Activated gamma-delta T cell (primary cell): ENCODE results near the gene C5AR2.
"Not testable (repeated sequence)": the region's sequence is repeated elsewhere in the genome, so short reads cannot be mapped to it uniquely, and the experiment has no call there.

Source experiments
- DNase-seq: peaks from one replicate; lab custom pipeline; 2025; lab: John Stamatoyannopoulos, UW
- total RNA-seq, 2 donors: gene quantifications; one replicate each; lab custom pipeline; 2026; lab: John Stamatoyannopoulos, UW

Gene C5AR2
- 0.56 to 0.79 reads per million in 2 donors for total RNA-seq

DNA sequence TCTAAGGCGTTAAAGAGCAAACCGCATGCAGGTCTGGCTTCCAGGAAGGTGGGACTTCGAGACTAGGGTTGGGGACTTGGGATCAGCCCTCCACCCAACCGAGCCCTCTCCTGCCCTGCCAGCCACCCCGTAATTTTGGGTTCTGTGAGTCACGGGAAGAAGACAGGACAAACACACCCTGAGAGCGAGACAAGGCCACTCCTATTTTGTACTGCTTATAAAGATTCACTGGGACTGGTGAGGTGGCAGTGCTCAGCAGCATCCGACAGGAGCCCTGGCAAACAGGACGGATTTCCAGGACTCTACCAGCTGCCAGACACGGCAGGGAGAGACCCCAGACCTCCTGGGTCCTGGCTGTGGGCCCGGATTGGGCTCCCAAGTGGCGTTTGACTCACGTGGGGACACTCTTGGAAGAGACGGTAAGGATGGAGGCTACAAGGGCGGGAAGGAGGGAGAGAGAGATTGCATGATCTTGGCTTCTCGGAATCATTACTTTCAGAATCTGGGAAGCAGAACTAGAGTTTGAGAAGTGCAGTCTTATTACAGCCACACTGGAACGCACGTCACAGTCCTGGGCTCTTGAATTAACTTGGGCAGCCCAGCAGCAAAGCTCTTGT lies at the start of gene C5AR2:
C5AR2 (plus strand) TSS at position 245 of the 617 bp plus-strand sequence. CDS start 8,625 bp downstream, outside the sequence.
- DNase-seq, result no peak

DNA sequence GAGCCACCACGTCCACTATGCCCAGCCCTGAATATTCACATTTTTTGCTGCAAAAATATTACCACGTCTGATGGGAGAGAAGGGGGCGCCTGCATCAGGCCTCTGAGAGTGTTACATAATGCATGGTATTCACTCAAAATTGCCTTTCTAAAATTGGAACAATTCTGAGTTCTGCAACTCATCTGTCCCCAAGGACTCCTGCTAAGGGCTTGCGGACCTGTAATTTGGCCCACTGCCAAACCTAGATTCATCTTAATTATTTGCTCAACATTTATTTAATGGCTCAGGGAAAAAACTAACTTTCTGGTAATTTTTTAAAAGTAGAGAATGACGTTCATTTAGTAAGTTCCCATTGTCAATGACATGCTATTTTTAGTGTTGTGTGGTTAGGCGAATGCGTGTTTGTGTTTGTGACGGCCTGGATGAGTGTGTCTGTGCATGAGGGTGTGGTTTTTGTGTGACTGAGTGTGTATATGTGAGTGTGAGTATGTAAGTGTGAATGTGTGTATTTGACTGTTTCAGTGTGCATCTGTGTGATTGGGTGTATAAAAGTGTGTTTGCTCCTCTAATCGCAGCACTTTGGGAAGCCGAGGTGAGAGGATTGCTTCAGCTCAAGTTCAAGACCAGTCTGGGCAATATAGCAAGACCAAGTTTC lies 48.4 kb upstream of the C5AR2 start:
- no peak for DNase-seq

DNA sequence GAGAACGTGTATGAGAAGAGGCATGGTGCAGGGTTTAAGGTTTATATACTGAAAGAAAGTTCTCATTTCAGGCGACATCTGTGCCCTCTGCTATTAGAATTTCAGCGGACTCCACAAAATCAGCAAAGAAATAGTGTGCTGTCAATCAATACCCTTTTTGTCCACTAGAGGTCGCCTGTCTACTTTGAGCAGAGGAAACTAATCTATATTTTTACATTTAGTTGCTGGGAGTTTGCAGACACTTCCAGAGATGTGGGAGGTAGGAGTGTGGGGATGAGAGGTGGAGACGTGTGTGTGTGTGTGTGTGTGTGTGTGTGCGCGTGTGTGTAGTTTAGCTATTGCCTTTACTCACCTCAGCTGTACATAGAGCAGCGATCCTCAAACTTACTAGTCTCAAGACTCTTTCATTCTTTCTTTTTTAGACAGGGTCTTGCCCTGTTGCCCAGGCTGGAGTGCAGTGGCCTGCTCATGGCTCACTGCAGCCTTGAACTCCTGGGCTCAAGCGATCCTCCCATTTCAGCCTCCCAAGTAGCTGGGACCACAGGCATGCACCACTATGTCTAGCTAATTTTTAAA lies 47.6 kb upstream of the C5AR2 start:
- no peak for DNase-seq

DNA sequence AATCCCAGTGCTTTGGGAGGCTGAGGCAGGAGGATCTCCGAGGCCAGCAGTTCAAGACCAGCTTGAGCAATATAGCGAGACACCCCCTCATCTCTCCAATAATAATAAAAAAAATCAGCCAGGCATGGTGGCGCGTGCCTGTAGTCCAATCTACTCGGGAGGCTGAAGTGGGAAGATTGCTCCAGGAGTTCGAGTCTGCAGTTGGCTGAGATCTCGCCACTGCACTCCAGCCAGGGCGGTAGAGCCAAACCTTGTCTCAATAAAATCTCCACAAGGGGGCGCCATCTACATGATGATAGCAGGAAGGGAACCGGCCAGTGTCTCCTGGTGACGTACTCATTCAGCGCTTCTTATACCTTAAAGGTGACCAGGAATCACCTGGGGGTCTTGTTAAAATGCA lies 35.9 kb upstream of the C5AR2 start:
- DNase-seq, result no peak

DNA sequence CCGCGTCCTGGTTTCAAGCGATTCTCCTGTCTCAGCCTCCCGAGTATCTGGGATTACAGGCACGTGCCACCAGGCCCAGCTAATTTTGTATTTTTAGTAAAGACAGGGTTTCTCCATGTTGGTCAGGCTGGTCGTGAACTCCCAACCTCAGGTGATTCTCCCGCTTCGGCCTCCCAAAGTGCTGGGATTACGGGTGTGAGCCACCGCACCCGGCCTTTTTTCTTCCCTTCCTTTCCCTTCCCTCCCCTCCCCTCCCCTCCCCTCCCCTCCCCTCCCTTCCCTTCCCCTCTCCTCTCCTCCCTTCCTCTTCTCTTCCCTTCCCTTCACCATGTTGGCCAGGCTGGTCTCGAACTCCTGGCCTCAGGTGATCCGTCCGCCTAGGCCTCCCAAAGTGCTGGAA lies 31.1 kb upstream of the C5AR2 start:
- DNase-seq, result not testable (repeated sequence)

DNA sequence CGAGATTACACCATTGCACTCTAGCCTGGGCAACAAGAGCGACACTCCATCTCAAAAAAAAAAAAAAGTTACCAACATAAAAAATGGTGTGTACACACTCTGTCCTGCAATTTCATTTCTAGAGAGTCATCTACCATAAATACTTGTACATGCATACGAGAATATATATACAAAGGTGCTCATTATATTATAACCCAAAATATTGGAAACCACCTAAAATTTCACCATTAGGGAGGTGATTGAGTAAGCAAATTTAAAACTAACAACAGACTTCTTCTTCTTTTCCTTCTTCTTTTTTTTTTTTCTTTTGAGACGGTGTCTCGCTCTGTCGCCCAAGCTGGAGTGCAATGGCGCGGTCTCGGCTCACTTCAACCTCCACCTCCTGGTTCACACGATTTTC lies 29.7 kb upstream of the C5AR2 start:
- DNase-seq, result no peak

DNA sequence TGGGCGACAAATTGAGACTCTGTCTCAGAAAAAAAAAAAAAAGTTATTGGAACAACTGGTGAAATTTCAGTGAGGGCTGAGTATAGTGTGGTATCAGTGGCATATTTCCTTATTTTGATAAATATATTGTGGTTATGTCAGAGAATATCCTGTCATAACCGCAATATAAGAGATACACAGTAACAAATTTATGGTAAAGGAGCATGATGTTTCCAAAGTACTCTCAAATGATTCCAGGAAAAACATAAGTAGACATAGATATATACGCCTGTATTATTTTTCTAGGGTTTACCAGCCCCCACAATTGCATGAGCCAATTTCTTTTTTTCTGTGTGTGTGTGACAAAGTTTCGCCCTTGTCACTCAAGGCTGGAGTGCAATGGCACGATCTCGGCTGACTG lies 28.0 kb upstream of the C5AR2 start:
- no peak for DNase-seq

DNA sequence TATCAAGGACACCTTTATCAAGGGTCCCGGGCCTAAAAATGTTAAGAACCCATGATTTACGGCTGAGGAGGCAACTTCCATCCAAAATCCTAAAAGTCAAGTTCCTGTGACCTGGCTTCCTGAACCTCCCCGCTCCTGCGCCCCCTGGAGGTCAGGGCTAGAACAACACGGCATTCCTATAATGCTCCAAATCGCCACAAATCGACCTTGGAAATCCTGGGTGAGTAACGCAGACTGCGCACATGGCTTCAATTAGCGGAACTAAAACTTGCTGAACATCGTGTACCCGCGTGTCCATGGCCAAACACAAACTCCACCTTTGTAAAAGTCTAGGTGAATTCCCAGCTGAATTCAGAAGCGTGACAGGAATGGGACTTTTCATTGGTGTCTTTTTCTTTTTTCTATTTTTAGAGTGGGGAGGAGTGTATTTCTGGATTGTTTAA lies 26.6 kb upstream of the C5AR2 start:
- no peak for DNase-seq

DNA sequence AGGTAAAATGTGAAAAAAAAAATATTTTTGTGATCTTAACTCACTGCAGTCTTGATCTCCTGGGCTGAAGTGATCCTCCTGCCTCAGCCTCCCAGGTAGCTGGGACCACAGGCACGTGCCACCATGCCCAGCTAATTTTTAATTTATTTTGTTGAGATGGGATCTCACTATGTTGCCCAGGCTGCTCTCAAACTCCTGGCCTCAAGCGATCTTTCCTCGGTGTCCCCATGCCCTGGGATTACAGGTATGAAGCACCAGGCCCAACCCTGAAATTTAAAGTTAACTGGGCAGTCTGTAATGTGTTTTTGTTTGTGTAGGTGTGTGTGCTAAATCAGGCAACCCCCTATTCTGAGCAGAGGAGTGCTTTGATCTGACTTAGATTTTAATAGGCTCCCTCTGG lies 25.7 kb upstream of the C5AR2 start:
- no peak for DNase-seq

DNA sequence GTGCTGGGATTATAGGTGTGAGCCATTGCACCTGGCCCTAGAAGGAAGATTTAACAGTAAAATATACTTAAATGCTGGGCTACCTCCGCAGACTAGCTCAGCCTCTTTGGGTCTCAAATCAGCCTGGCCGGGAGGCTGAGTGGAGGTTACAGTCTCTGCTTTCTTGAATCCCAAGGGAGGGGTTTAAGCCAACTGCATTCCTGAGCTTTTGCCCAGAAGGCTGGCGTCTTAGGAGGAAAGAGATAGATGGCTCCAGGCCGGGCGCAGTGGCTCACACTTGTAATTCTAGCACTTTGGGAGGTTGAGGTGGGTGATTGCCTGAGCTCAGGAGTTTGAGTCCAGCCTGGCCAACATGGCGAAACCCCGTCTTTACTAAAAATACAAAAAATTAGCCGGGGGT lies 22.9 kb upstream of the C5AR2 start:
- no peak for DNase-seq

DNA sequence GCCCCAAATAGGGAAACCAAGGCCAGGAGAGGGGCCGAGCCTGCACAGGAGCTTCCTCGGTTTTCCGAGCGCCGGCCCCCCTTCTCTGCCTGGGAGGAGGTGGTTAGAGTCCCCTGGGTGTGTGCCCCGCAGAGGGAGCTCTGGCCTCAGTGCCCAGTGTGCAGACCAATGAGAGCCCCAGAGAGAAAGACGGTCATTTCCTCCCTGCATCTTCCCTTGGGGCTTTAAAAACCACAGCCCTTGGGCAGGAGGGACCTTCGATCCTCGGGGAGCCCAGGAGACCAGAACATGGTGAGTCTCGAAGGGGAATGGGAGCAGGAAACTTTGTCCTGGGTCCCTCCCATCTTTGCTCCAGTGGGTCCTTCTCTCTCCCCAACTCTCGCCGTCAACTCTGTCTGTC lies 22.4 kb upstream of the C5AR2 start, which contains the start of gene C5AR1:
C5AR1 (plus strand) TSS at position 254 of the 400 bp plus-strand sequence; CDS start at position 289, 35 bp downstream.
- no peak for DNase-seq

DNA sequence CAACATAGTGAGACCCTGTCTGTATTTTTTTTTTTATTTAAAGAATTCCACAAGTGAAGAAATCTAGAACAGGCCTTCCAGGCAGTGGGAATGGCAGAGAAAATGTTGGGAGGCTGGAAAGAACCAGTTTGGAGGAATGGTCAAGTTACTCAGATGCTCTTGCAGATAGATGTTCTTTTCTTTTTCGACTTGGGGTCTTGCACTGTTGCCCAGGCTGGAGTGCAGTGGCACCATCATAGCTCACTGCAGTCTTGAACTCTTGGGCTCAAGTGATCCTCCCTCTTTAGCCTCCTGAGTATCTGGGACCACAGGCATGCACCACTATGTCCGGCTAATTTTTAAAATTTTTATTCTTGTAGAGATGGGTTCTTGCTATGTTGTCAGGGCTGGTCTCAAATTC lies 21.7 kb upstream of the C5AR2 start:
- DNase-seq, result no peak

DNA sequence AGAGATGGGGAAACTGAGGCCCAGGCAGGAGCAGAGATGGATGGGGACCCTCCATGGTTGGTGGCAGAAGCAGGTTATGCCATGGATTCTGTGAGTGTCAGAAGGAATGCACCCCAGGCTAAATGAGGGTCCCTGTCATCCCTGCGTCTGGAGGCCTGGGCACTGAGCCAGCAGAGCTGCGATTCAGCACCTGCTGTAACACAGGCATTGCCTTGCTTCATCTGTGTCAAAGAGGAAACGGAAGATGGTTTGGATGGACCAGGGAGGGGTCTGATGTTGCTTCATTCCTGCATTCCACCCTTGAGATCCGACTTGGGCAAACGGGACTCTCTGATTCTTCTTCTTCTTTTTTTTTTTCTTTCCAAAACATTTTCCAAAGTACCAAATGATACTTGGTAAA lies 21.2 kb upstream of the C5AR2 start:
- no peak for DNase-seq

DNA sequence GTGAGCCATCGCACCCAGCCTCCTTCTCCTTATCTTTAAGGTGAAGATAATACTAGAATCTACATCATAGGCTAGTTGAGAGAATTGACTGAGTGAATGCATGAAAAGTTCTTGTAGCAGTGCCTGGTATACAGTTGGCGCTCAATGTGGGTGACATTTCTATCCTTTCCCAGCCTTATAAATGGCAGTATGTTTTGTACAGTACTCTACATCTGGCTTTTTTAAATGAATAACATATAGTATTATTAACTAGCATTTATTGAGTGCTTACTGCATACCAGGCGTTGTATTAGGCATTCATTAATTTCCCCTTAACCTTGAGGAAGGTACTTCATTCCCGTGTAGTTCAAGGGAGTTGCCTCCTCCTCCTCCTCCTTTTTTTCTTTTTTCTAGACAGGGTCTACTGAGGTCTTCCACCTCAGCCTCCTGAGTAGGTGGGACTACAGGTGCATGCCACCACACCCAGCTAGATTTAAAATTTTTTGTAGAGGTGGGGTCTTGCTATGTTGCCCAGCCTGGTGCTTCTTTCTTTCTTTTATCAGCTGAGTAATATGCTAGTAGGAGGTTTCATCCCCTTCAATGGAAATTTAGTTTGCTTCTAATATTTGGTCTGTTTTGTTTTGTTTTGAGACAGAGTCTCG lies 19.5 kb upstream of the C5AR2 start:
- no peak for DNase-seq

DNA sequence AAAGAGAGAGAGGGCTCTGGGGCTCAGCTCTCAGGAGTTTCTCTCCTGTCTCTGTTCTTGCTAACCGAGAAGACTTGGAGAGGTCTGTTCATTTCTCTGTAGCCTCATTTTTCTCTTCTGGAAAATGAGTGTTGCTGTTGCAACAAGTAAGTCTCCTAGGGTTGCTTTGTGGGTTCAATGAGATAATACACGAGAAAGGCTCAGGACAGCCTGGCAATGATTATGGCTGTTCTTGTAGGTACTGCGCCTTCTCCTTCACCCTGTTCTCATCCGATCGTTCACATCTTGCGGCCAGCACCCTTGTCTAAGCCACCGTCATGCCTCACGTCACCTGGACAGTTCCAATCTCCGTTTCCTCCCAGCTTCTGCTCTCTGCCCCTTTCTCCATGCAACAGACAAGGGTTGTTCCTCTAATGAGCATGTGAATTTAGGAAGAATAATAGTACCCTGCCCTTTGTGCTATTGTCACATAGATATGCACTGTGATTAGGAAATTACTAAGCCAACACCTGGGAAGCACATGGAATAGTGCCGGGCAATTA lies 18.1 kb upstream of the C5AR2 start:
- DNase-seq, result no peak

DNA sequence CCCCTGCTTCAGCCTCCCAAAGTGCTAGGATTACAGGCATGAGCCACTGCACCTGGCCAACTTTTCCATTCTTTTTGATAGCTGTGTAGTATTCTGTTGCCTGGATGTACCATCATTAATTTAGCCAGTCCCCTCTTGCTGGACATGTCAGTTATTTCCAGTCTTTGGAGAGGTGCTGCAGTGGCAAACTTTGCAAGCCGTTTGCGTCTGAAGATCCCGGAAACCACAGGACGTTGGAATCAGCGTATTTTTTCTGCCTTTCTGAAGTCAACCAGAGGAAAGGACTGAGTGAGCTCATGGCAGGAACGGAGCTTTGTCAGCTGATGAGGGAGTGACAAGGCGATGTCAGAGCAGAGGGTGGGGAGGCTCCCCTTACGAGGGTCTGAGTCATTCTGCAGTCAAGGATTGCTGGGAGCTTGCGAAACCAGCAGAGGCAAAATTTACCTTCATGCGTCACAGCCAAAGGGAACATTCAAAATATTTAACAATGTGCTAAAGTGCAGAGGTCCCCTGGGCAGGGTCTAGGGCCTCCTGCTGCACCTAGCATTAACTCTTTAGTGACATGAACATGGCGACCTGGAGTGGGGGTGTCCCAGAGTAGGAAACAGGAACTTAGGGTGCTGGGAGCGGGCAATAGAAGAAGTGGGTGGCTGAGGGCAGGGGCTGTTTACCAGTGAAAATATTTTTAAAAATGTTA lies 16.7 kb upstream of the C5AR2 start:
- DNase-seq, result no peak

DNA sequence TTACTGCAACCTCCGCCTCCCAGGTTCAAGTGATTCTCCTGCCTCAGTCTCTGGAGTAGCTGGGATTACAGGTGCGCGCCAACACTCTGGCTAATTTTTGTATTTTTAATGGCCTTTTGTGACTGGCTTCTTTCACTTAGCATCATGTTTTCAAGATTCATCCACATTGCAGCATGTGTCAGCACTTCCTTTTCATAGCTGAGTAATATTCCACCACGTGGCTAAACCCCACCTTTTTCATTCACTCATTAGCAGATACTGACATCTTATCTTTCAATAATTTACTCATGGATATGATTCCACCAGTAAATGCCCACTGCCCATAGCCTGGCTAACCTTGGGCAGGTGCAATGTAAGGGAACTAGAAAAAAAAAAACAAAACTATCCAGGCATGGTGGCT lies 15.5 kb upstream of the C5AR2 start:
- no peak for DNase-seq

DNA sequence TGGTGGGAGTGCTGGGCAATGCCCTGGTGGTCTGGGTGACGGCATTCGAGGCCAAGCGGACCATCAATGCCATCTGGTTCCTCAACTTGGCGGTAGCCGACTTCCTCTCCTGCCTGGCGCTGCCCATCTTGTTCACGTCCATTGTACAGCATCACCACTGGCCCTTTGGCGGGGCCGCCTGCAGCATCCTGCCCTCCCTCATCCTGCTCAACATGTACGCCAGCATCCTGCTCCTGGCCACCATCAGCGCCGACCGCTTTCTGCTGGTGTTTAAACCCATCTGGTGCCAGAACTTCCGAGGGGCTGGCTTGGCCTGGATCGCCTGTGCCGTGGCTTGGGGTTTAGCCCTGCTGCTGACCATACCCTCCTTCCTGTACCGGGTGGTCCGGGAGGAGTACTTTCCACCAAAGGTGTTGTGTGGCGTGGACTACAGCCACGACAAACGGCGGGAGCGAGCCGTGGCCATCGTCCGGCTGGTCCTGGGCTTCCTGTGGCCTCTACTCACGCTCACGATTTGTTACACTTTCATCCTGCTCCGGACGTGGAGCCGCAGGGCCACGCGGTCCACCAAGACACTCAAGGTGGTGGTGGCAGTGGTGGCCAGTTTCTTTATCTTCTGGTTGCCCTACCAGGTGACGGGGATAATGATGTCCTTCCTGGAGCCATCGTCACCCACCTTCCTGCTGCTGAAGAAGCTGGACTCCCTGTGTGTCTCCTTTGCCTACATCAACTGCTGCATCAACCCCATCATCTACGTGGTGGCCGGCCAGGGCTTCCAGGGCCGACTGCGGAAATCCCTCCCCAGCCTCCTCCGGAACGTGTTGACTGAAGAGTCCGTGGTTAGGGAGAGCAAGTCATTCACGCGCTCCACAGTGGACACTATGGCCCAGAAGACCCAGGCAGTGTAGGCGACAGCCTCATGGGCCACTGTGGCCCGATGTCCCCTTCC lies 11.8 kb upstream of the C5AR2 start:
- no peak for DNase-seq

DNA sequence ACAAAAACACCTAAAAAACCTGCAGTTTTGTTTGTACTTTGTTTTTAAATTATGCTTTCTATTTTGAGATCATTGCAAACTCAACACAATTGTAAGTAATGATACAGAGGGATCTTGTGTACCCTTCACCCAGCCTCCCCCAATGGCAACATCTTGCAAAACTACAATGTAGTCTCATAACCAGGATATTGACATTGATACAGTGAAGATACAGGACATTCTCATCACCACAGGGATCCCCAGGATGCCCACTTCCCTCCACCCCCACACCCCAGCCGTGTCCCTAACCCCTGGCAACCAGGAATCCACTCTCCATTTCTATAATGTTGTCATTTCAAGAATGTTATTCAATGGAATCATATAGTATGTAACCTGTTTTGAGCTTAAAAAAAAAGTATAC lies 10.3 kb upstream of the C5AR2 start:
- no peak for DNase-seq

DNA sequence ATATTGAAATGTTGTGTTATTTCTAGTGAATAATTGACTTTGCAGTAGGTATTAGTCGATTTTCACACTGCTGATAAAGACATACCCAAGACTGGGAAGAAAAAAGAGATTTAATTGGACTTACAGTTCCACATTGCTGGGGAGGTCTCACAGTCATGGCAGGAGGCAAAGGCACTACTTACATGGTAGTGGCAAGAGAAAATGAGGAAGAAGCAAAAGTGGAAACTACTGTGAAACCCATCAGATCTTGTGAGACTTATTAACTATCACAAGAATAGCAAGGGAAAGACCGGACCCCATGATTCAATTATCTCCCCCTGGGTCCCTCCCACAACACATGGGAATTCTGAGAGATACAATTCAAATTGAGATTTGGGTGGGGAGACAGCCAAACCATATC lies 9.9 kb upstream of the C5AR2 start:
- no peak for DNase-seq

DNA sequence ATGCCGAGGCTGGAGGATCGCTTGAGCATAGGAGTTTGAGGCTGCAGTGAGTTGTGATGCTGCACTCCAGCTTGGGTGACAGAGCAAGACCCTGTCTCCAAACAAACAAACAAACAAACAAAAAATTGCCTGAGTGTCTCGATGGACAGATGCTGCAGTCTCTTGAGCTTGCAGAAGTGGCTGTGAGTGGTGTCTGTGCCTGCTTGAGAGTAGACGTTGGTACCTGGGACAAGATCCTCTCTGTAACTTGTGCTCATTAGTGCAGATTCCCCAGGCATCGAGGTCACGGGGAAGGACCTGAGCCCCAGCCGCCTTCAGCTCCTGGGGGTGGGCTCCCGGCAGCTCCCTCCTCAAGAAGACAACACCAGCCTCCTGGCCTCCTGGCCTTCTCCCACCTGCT lies 8.6 kb upstream of the C5AR2 start:
- no peak for DNase-seq
